OCI-LY1 (cell line): Measurements from ENCODE around the gene NNT.

ENCODE experiments used
- H2AFZ ChIP-seq: fragments of 200-600 bp; sonication (generic), shearing (Covaris generic); 2 replicates; pipeline ENCODE4 v1.6.0; 2014; ENCODE audit warnings: antibody characterized with exemption, mild to moderate bottlenecking, low read length
- H3F3A ChIP-seq: fragments of 200-600 bp; sonication (generic), shearing (Covaris generic); 2 replicates; pipeline ENCODE4 v1.6.0; 2014; ENCODE audit warnings: mild to moderate bottlenecking, antibody characterized with exemption, low read length, moderate library complexity; ENCODE audit not compliant: insufficient read depth
- H3K27ac ChIP-seq: fragments of 200-600 bp; sonication (generic); 2 replicates; pipeline ENCODE4 v1.5.1; 2014; ENCODE audit warnings: low read length, mixed run types, mild to moderate bottlenecking, low read depth; ENCODE audit not compliant: poor library complexity, severe bottlenecking
- H3K27me3 ChIP-seq: fragments of 200-600 bp; sonication (generic); 2 replicates; pipeline ENCODE4 v1.6.0; 2014; ENCODE audit warnings: antibody characterized with exemption, mild to moderate bottlenecking, low read length, moderate library complexity; ENCODE audit not compliant: insufficient read depth
- H3K36me3 ChIP-seq: fragments of 200-600 bp; sonication (generic); 2 replicates; pipeline ENCODE4 v1.6.1; 2014; ENCODE audit warnings: mild to moderate bottlenecking, antibody characterized with exemption, low read length, moderate library complexity, mixed read lengths; ENCODE audit not compliant: insufficient read depth
- H3K4me1 ChIP-seq: fragments of 200-600 bp; sonication (generic); 2 replicates; pipeline ENCODE4 v1.5.1; 2014; ENCODE audit warnings: mild to moderate bottlenecking, low read length, moderate library complexity; ENCODE audit not compliant: insufficient read depth, severe bottlenecking
- H3K4me2 ChIP-seq: fragments of 200-600 bp; sonication (generic), shearing (Covaris generic); 2 replicates; pipeline ENCODE4 v1.6.1; 2014; ENCODE audit warnings: low read length
- H3K4me3 ChIP-seq: fragments of 200-600 bp; sonication (generic); 2 replicates; pipeline ENCODE4 v1.5.1; 2014; ENCODE audit warnings: low read length, low read depth, mild to moderate bottlenecking, mixed read lengths; ENCODE audit not compliant: poor library complexity, severe bottlenecking
- H3K79me2 ChIP-seq: fragments of 200-600 bp; shearing (Covaris generic); 2 replicates; pipeline ENCODE4 v1.6.1; 2016; ENCODE audit warnings: mixed run types, low read length, mixed read lengths; ENCODE audit not compliant: insufficient read depth
- H3K9ac ChIP-seq: fragments of 200-600 bp; sonication (generic), shearing (Covaris generic); 2 replicates; pipeline ENCODE4 v1.6.1; 2014; ENCODE audit warnings: mild to moderate bottlenecking, low read length, mixed read lengths
- H3K9me2 ChIP-seq: fragments of 200-600 bp; sonication (generic), shearing (Covaris generic); 2 replicates; pipeline ENCODE4 v1.6.1; 2014; ENCODE audit warnings: low read depth, mild to moderate bottlenecking, low read length, mixed read lengths
- H3K9me3 ChIP-seq: fragments of 200-600 bp; shearing (Covaris generic); 2 replicates; pipeline ENCODE4 v1.6.1; 2014; ENCODE audit warnings: low read length, mixed read lengths
- H4K20me1 ChIP-seq: fragments of 200-600 bp; sonication (generic), shearing (Covaris generic); 2 replicates; pipeline ENCODE4 v1.6.0; 2016; ENCODE audit warnings: mild to moderate bottlenecking, low read length; ENCODE audit not compliant: insufficient read depth
- CTCF ChIP-seq: fragments of 200-600 bp; sonication (generic), shearing (Covaris generic); IDR thresholded peaks from 2 replicates; pipeline ENCODE4 v1.5.1; 2017; ENCODE audit warnings: mild to moderate bottlenecking, antibody characterized with exemption, low read length, moderate library complexity, mixed read lengths
- EZH2 ChIP-seq: fragments of 200-600 bp; sonication (generic), shearing (Covaris generic); IDR thresholded peaks from 2 replicates; pipeline ENCODE4 v1.8.0; 2017; ENCODE audit warnings: borderline replicate concordance, mixed run types, mild to moderate bottlenecking, antibody characterized with exemption, low read length, moderate library complexity, mixed read lengths

Gene NNT

GRCh38 chr5:43619911-43620310 is 16.9 kb downstream of the NNT start:
- TF ChIP-seq EZH2 (no peak), CTCF (no peak)
- no peaks in the 10 kb centered on the region for H4K20me1 ChIP-seq
- no peak overlapping the region for H2AFZ ChIP-seq
- no peaks in the 10 kb centered on the region for H3K27me3 ChIP-seq
- no peaks in the 10 kb centered on the region for H3K4me1 ChIP-seq
- H3F3A ChIP-seq, result no peaks in the 10 kb centered on the region
- peaks cover 69% of the 10 kb centered on the region for H3K36me3 ChIP-seq
- no peaks in the 10 kb centered on the region for H3K9me2 ChIP-seq
- H3K27ac ChIP-seq, result no peak overlapping the region
- H3K79me2 ChIP-seq, result no peaks in the 10 kb centered on the region
- no peak overlapping the region for H3K9ac ChIP-seq
- H3K9me3 ChIP-seq, result no peaks in the 10 kb centered on the region
- H3K4me3 ChIP-seq, result no peak overlapping the region
- H3K4me2 ChIP-seq, result no peak overlapping the region

GRCh38 chr5:43620944-43621505 is 18.0 kb downstream of the NNT start:
- no peak overlapping the region for H3K27ac ChIP-seq
- no peak overlapping the region for H3K9ac ChIP-seq
- H3K4me2 ChIP-seq, result no peak overlapping the region
- H3F3A ChIP-seq, result no peaks in the 10 kb centered on the region
- H3K9me3 ChIP-seq, result no peaks in the 10 kb centered on the region
- no peaks in the 10 kb centered on the region for H4K20me1 ChIP-seq
- peaks cover 62% of the 10 kb centered on the region for H3K36me3 ChIP-seq
- H3K27me3 ChIP-seq, result no peaks in the 10 kb centered on the region
- no peaks in the 10 kb centered on the region for H3K79me2 ChIP-seq
- H2AFZ ChIP-seq, result no peak overlapping the region
- H3K4me1 ChIP-seq, result no peaks in the 10 kb centered on the region
- no peaks in the 10 kb centered on the region for H3K9me2 ChIP-seq
- TF ChIP-seq CTCF, result no peak
- no peak for TF ChIP-seq EZH2
- no peak overlapping the region for H3K4me3 ChIP-seq

GRCh38 chr5:43622074-43622473 is 19.1 kb downstream of the NNT start:
- H3F3A ChIP-seq, result no peaks in the 10 kb centered on the region
- peaks cover 51% of the 10 kb centered on the region for H3K36me3 ChIP-seq
- no peak overlapping the region for H3K9ac ChIP-seq
- no peak overlapping the region for H3K27ac ChIP-seq
- no peak overlapping the region for H3K4me2 ChIP-seq
- no peak overlapping the region for H3K4me3 ChIP-seq
- H3K9me2 ChIP-seq, result no peaks in the 10 kb centered on the region
- no peaks in the 10 kb centered on the region for H3K4me1 ChIP-seq
- no peaks in the 10 kb centered on the region for H4K20me1 ChIP-seq
- no peaks in the 10 kb centered on the region for H3K9me3 ChIP-seq
- H3K27me3 ChIP-seq, result no peaks in the 10 kb centered on the region
- TF ChIP-seq EZH2, result no peak
- no peak for TF ChIP-seq CTCF
- no peak overlapping the region for H2AFZ ChIP-seq
- H3K79me2 ChIP-seq, result no peaks in the 10 kb centered on the region
